GM12878 (cell line): ENCODE measurements around the gene ALKBH2. TPM values are rescaled to one million over a fixed set of nuclear protein-coding genes. Genes with fewer than 3 reads are reported as not detected.

ENCODE experiments used
- ATAC-seq: fragments of 200-7000 bp; cut with Tn5 transposase; 3 replicates; pipeline ENCODE4 v1.9.1; 2020; ENCODE audit warnings: mild to moderate bottlenecking, moderate library complexity
- BruUV-seq: library from RNA; stranded (reverse); fragments of 400-500 nt; replicated peaks from 2 replicates; lab custom pipeline; 2021; lab: Mats Ljungman, UMichigan
- CTCF ChIA-PET: fragments of 300-600 bp; sonication (Branson Sonifier 250); formaldehyde crosslinking; extraction: SDS; loops from one replicate; lab custom pipeline; 2021; ENCODE audit warnings: inconsistent platforms; lab: Yijun Ruan, JAX
- POLR2A ChIA-PET: fragments of 350-600 bp; formaldehyde crosslinking; extraction: SDS; loops from one replicate; lab custom pipeline; 2021; ENCODE audit warnings: inconsistent platforms; lab: Charles Lee
- RAD21 ChIA-PET: fragments of 300-600 bp; sonication (Branson Sonifier 250); formaldehyde crosslinking; loops from one replicate; lab custom pipeline; 2023; ENCODE audit warnings: antibody characterized with exemption; ENCODE audit not compliant: unreplicated experiment; lab: Charles Lee
- SMC1A ChIA-PET: fragments of 300-600 bp; sonication (Branson Sonifier 250); formaldehyde crosslinking; loops from one replicate; lab custom pipeline; 2023; ENCODE audit not compliant: unreplicated experiment, uncharacterized antibody; lab: Charles Lee
- DNase-seq: peaks from one replicate; pipeline ENCODE4 v3.0.0-alpha.2; 2011; ENCODE audit warnings: low read depth, low spot score
- FAIRE-seq: peaks from 3 replicates; lab custom pipeline; 2011; peaks lifted over from hg19 to GRCh38; lab: Jason Lieb, UNC
- H2AFZ ChIP-seq: 2 replicates; pipeline ENCODE4 v1.6.0; 2011; ENCODE audit warnings: low read depth, low read length, control low read depth; ENCODE audit not compliant: control insufficient read depth
- H3K27ac ChIP-seq: 2 replicates; pipeline ENCODE4 v1.5.1; 2011; ENCODE audit warnings: control low read depth; ENCODE audit not compliant: control insufficient read depth, insufficient read depth
- H3K27me3 ChIP-seq, 2 experiments: replicated peaks in 1 of 2; 2 replicates each; pipeline versions ENCODE4 v1.6.0 to v1.6.1; 2011; ENCODE audit warnings: low read length in 1 of 2; ENCODE audit not compliant: control insufficient read depth in 2 of 2, insufficient read depth in 2 of 2
- H3K36me3 ChIP-seq, 2 experiments: 2 replicates each; pipeline ENCODE4 v1.5.1; 2011; ENCODE audit warnings: low read length in 1 of 2; ENCODE audit not compliant: control insufficient read depth in 2 of 2, insufficient read depth in 2 of 2
- H3K4me1 ChIP-seq: 2 replicates; pipeline ENCODE4 v1.6.1; 2011; ENCODE audit warnings: mild to moderate bottlenecking, low read length, moderate library complexity, mixed read lengths; ENCODE audit not compliant: control insufficient read depth, insufficient read depth
- H3K4me2 ChIP-seq: 2 replicates; pipeline ENCODE4 v1.6.0; 2011; ENCODE audit warnings: control low read depth; ENCODE audit not compliant: control insufficient read depth, insufficient read depth
- H3K4me3 ChIP-seq: fragments of 200-600 bp; sonication (generic); 2 replicates; pipeline ENCODE4 v1.5.1; 2016
- H3K79me2 ChIP-seq: 2 replicates; pipeline ENCODE4 v1.6.0; 2011; ENCODE audit warnings: low read length; ENCODE audit not compliant: control insufficient read depth, insufficient read depth
- H3K9ac ChIP-seq: 2 replicates; pipeline ENCODE4 v1.8.0; 2011; ENCODE audit warnings: low read length, control low read depth, mixed read lengths; ENCODE audit not compliant: control insufficient read depth, insufficient read depth
- H3K9me3 ChIP-seq: replicated peaks from 3 replicates; pipeline ENCODE4 v1.5.1; 2011; ENCODE audit warnings: mild to moderate bottlenecking, low read length; ENCODE audit not compliant: control insufficient read depth, insufficient read depth
- H4K20me1 ChIP-seq: 2 replicates; pipeline ENCODE4 v1.6.0; 2011; ENCODE audit not compliant: control insufficient read depth, insufficient read depth
- SMAD5 ChIP-seq: IDR thresholded peaks from 2 replicates; pipeline ENCODE4 v1.6.1; 2016; ENCODE audit warnings: antibody characterized with exemption, low read depth
- SPI1 ChIP-seq: IDR thresholded peaks from 2 replicates; pipeline ENCODE4 v1.6.1; 2011; ENCODE audit warnings: low read depth, mild to moderate bottlenecking, low read length, moderate library complexity, borderline replicate concordance; ENCODE audit not compliant: insufficient read depth
- WGBS: methylation state at CpG from one replicate; pipeline ENCODE4 v1.1.6; 2016; ENCODE audit warnings: low lambda C conversion rate; ENCODE audit not compliant: insufficient replicate concordance, insufficient coverage; ENCODE audit errors: missing lambda C conversion rate; 5-methylcytosine and 5-hydroxymethylcytosine counted together
- in situ Hi-C: fragments of 300-500 bp; cut with MboI; formaldehyde crosslinking; loops from 9 replicates; pipeline ENCODE4 v1.14.3; 2018; ENCODE audit warnings: mixed read lengths
- intact Hi-C: fragments of 100-400 bp; cut with micrococcal nuclease; formaldehyde crosslinking; loops from one replicate; pipeline ENCODE4 v1.14.2; 2022; ENCODE audit not compliant: unreplicated experiment
- polyA plus RNA-seq, 11 experiments: library from polyadenylated mRNA; depleted of rRNA in 4 of 11; unstranded in 6 of 11; stranded (reverse) in 5 of 11; fragments of >200 nt; fragmentation: Nextera tagmentation in 4 of 11; fragmentation: Illumina TruSeq in 1 of 11; extraction: Ambion mirVana in 4 of 11; extraction: Trizol in 1 of 11; gene quantifications; 1 replicate in 1 of 11; 2 replicates in 10 of 11; pipeline versions ENCODE4 v1.2.1 to v1.2.3, GENCODE V29; 2011 to 2016; ENCODE audit warnings: inconsistent platforms in 2 of 11, missing spikeins in 2 of 11, low read depth in 1 of 11
- total RNA-seq, 4 experiments: library from RNA; depleted of rRNA in 3 of 4; stranded (reverse); fragments of >200 nt in 3 of 4; fragmentation: Illumina TruSeq in 1 of 4; extraction: Trizol in 1 of 4; gene quantifications; 2 replicates each; pipeline versions ENCODE4 v1.2.1 to v1.2.3, GENCODE V29; 2013 to 2021
- TF ChIP-seq, protein P1 (sequence below): fragments of 450-650 bp; formaldehyde crosslinking; IDR thresholded peaks from 2 replicates; pipeline ENCODE4 v1.4.0; 2020; ENCODE audit warnings: mild to moderate bottlenecking, moderate library complexity
- TF ChIP-seq, protein P2 (sequence below): IDR thresholded peaks from 2 replicates; pipeline ENCODE4 v1.6.1; 2011; ENCODE audit warnings: borderline replicate concordance, low read depth, mild to moderate bottlenecking, moderate library complexity, mixed read lengths, low read length; ENCODE audit not compliant: insufficient read depth; ENCODE audit errors: extremely low read length

The ALKBH2 gene
- total and polyA plus RNA-seq, 10 of the 15 experiments (the other 5 are each of a cell fraction or from before 2014, with no cell fraction given), result 5.6 to 40.3 (median 31.2) TPM

DNA sequence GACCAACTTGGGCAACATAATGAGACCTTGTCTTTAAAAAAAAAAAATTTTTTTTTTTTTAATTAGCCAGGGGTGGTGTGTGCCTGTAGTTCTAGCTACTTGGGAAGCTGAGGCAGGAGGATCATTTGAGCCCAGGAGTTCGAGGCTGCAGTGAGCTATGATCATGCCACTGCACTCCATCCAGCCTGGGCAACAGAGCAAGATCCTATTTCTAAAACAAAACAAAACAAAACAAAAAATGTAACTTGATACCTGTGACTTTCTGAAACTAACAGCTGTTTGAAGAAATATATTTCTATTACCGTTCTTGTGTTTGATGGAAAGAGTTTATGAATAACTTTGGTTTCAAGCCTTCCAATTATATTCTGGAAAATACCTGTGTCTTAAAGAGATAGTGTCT lies 21.4 kb upstream of the ALKBH2 start (continued):
- TF ChIP-seq, protein P1, sequence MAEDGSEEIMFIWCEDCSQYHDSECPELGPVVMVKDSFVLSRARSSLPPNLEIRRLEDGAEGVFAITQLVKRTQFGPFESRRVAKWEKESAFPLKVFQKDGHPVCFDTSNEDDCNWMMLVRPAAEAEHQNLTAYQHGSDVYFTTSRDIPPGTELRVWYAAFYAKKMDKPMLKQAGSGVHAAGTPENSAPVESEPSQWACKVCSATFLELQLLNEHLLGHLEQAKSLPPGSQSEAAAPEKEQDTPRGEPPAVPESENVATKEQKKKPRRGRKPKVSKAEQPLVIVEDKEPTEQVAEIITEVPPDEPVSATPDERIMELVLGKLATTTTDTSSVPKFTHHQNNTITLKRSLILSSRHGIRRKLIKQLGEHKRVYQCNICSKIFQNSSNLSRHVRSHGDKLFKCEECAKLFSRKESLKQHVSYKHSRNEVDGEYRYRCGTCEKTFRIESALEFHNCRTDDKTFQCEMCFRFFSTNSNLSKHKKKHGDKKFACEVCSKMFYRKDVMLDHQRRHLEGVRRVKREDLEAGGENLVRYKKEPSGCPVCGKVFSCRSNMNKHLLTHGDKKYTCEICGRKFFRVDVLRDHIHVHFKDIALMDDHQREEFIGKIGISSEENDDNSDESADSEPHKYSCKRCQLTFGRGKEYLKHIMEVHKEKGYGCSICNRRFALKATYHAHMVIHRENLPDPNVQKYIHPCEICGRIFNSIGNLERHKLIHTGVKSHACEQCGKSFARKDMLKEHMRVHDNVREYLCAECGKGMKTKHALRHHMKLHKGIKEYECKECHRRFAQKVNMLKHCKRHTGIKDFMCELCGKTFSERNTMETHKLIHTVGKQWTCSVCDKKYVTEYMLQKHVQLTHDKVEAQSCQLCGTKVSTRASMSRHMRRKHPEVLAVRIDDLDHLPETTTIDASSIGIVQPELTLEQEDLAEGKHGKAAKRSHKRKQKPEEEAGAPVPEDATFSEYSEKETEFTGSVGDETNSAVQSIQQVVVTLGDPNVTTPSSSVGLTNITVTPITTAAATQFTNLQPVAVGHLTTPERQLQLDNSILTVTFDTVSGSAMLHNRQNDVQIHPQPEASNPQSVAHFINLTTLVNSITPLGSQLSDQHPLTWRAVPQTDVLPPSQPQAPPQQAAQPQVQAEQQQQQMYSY (CRISPR knock-in tag), result no peak
- TF ChIP-seq, protein P2, sequence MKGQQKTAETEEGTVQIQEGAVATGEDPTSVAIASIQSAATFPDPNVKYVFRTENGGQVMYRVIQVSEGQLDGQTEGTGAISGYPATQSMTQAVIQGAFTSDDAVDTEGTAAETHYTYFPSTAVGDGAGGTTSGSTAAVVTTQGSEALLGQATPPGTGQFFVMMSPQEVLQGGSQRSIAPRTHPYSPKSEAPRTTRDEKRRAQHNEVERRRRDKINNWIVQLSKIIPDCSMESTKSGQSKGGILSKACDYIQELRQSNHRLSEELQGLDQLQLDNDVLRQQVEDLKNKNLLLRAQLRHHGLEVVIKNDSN, result no peak
- no peak for TF ChIP-seq SPI1

DNA sequence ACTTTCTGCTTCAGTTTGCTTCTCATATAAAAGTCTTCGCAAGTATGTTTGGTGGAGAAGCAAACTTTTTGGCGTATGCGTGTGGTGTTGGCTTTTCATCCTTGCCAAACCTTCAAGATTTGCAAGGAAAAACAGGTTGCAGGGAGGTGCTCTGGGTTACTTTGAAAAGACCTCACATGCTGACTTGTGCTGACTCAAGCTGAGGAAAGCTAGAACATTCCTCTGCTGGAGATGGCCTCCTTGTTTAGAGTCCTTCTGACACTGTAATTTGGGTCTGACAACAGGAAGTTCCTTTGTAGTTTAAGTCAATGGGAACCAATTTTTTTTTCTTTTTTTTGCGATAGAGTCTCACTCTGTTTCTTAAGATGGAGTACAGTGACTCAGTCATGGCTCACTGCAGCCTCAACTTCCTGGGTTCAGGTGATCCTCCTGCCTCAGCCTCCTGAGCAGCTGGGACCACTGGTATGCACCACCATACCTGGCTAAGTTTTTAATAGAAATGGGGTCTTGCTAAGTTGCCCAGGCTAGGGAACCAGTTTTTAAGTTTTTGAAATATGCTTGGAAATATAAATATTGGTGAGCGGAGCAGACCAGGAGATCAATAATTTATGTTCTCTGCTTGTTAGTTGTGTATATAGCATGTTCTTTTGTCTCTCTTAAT lies 20.5 kb upstream of the ALKBH2 start:
- no peak overlapping the region for H2AFZ ChIP-seq
- no peaks in the 10 kb centered on the region for H4K20me1 ChIP-seq
- BruUV-seq, result no TSS peak
- no peaks in the 10 kb centered on the region for H3K4me1 ChIP-seq
- H3K27me3 ChIP-seq, result no peaks in the 10 kb centered on the region
- in situ Hi-C loops (no loop called here), intact Hi-C loops (no loop called here)
- no peak overlapping the region for H3K27ac ChIP-seq
- no peak overlapping the region for H3K4me3 ChIP-seq
- ChIA-PET SMC1A (no interaction called here), CTCF (interaction anchor here (2.2 kb wide), 1 partner anchor 12 kb away, joined by 9 read pairs; no protein-coding TSS in a partner anchor), POLR2A (no interaction called here), RAD21 (no interaction called here)
- TF ChIP-seq SMAD5, result no peak
- H3K36me3 ChIP-seq, result peaks cover 4 to 6% of the 10 kb centered on the region in 2 experiments; a peak in 3 of 4 replicates
- FAIRE-seq (no peak), DNase-seq (no peak), ATAC-seq (no peak)
- H3K9me3 ChIP-seq, result no peaks in the 10 kb centered on the region
- no peaks in the 10 kb centered on the region for H3K79me2 ChIP-seq
- WGBS, result 99% methylated on average over 5 of the region's 5 CpGs
- no peak overlapping the region for H3K4me2 ChIP-seq
- H3K9ac ChIP-seq, result no peak overlapping the region
